GM19099 (cell line): Measurements from ENCODE around the gene XKR7.

Experiments
- POLR2A ChIP-seq: IDR thresholded peaks from 3 replicates; pipeline ENCODE4 v1.6.1; 2011; ENCODE audit warnings: low read depth; ENCODE audit not compliant: insufficient read length; ENCODE audit errors: extremely low read depth

Gene XKR7

DNA sequence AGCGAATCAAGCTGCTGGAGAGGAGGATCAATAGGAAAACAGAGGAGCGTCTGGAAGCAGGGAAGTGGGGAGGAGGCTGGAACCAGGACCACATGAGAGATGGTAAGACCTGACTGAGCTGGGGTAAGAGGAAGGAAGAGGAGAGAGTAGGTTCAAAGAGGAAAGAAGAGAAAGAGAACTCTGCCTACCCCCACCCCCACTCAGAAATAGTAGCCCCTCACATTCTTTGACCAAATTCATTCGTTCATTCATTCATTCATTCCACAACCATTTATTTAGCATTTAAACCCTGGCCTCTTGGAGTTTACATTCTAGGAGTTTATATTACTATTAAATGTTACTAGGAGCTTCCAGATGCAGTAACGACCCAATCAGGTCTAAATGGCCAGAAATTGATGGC, 68.3 kb downstream of the XKR7 start:
- no peak for TF ChIP-seq POLR2A

- TF ChIP-seq POLR2A, result no peak
Measured at GRCh38 chr20:32036716-32037485, 69.0 kb downstream of the XKR7 start.

- no peak for TF ChIP-seq POLR2A
Measured at GRCh38 chr20:32037929-32038328, 70.0 kb downstream of the XKR7 start.

DNA sequence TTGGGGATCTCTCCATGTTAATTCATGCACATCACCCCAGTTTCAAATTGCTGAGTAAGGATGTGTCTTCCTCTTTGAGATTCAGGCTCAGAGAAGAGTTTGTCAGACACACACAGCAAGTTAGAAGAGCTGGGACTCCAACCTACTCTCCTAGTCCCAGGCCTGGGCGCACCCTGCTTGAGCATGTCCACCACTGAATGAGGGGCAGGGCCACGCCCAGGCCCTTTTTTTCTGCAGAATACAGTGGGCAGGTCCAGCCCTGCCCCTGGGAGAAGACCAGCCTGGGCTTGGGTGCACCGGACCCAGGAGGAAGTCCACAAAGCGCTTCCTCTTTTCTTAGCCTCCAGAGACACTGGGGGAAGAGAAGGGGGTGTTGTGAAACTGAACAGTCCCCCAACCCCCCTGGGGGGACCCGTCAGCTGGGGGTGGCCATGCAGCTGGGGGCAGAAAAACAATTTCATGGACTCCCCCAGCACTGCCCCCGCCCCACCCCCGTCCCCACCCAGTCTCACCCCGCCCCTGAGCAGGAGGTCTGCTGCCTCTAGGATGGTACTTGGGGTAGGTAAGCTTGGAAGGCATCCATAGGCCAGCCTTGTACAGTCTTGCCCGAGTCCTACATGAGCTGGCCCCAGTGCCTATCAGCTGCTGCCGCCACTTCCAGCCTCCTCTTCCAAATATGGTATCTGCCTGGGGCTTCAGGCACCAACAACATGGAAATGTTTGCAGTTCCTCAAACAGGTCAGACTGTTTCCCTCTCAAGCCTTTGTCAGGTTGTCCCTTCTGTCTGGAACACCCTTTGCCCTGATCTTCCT, 72.4 kb downstream of the XKR7 start:
- no peak for TF ChIP-seq POLR2A

DNA sequence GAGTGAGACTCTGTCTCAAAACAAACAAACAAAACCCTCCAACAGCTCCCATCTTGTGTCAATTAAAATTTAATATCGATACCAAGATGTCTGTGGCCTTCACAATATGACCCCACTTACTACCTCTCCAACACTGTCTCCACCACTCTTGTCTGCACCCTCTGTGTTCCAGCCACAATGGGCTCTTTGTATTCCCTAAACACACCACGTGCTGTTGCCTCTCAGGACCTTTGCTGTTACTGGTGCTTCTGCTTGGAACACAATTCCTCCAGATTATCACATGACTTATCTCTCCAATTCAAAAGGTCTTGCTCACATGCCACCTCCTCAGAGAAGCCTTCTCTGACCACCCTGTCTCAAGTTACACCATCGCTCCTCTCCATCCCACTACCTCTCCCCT, 78.0 kb downstream of the XKR7 start:
- TF ChIP-seq POLR2A, result no peak

GRCh38 chr20:32050324-32050841, 82.4 kb downstream of the XKR7 start:
- TF ChIP-seq POLR2A, result no peak

DNA sequence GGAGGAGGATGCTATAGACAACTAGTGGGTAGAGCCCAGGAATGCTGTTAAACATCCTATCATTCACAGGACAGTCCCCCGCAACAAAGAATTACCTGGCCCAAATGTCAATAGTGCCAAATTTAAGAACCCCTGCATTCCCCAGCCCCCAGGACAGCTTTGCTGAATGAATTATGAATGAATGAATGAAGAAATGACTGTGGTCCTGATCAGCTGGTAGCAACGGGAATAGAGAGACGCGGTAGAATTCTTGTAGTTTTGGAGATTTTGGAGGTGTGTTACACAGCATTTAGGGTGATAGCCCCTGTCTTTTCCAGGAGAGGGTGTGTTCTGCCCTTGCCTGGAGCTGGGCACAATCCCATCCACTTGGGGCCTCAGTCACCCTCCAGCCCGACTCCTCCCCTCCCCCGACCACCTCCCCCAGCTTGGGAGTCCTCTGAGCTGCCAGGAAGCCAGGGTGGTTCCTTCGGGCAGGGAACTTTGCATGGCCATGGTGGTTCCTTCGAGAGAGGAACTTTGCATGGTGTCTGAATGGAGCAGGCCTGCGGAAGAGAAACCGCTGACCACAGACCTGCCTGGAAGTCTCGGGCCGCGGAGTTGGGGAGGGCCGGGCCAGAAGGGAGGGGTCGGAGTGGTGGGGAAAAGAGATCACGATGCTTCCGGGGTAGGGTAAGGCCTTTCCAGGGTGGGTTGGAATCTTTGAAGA, 83.1 kb downstream of the XKR7 start:
- TF ChIP-seq POLR2A, result no peak

GRCh38 chr20:32051720-32052089, 83.8 kb downstream of the XKR7 start:
- TF ChIP-seq POLR2A, result no peak

- TF ChIP-seq POLR2A, result no peak
Measured at GRCh38 chr20:32052090-32052777, 84.3 kb downstream of the XKR7 start, which contains the start of gene HCK. Gene HCK, plus strand, starts transcription at chr20:32052242.

DNA sequence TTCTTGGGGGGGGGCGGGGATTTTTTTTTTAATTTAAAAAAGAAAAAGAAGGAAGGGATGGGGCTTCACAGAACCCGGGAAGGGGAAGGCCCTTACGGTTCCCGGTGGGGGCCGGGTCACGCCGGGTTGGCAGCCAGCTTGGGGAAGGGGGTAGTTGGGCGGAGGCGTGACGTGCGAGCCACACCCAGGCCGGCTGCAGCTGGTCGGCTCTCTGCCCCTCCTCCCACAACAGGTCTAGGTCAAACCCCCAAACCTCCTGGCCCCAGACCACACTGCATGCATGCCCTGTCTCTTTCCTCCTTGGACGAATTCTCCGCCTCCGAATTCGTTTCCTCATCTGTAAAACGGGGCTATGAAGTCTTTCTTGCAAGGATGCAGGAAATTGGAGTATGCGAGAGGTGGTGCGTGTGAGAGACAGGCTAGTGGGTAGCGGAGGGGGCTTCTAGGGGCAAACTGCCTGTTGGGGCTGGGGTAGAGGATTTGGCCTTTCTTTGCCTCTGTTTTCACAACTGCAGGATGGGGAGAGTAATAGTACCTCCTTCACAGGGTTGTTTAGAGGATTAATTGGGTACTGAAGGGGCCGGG, 84.9 kb downstream of the XKR7 start:
- TF ChIP-seq POLR2A, result no peak
